ENCODE data around the gene FMN2.

Gene FMN2

GRCh38 chr1:240351690-240352089 lies 260.0 kb downstream of the FMN2 start:
- no peak for DNase-seq (ENCODE audit: low read depth in 2 of 2, low spot score in 1 of 2)

- no peak for DNase-seq (ENCODE audit: low read depth in 2 of 2, low spot score in 1 of 2)
Measured at GRCh38 chr1:240352769-240353168, 261.1 kb downstream of the FMN2 start.

GRCh38 chr1:240356568-240356967 lies 264.9 kb downstream of the FMN2 start:
- no peak for DNase-seq (ENCODE audit: low read depth in 2 of 2, low spot score in 1 of 2)

- DNase-seq (ENCODE audit: low read depth in 2 of 2, low spot score in 1 of 2): no peak
Measured at GRCh38 chr1:240362046-240362445, 270.4 kb downstream of the FMN2 start.

- no peak for DNase-seq (ENCODE audit: low read depth in 2 of 2, low spot score in 1 of 2)
Measured at GRCh38 chr1:240362826-240363225, 271.1 kb downstream of the FMN2 start.

- no peak for DNase-seq (ENCODE audit: low read depth in 2 of 2, low spot score in 1 of 2)
Measured at GRCh38 chr1:240363315-240363714, 271.6 kb downstream of the FMN2 start.

GRCh38 chr1:240363914-240364313 lies 272.2 kb downstream of the FMN2 start:
- DNase-seq (ENCODE audit: low read depth in 2 of 2, low spot score in 1 of 2): no peak

- DNase-seq (ENCODE audit: low read depth in 2 of 2, low spot score in 1 of 2): no peak
Measured at GRCh38 chr1:240366636-240367035, 275.0 kb downstream of the FMN2 start.

- DNase-seq (ENCODE audit: low read depth in 2 of 2, low spot score in 1 of 2): no peak
Measured at GRCh38 chr1:240385551-240385950, 293.9 kb downstream of the FMN2 start.

- DNase-seq (ENCODE audit: low read depth in 2 of 2, low spot score in 1 of 2): no peak
Measured at GRCh38 chr1:240385985-240386978, 294.6 kb downstream of the FMN2 start.

- no peak for DNase-seq (ENCODE audit: low read depth in 2 of 2, low spot score in 1 of 2)
Measured at GRCh38 chr1:240387051-240387450, 295.4 kb downstream of the FMN2 start.

- DNase-seq (ENCODE audit: low read depth in 2 of 2, low spot score in 1 of 2): no peak
Measured at GRCh38 chr1:240391660-240392260, 300.1 kb downstream of the FMN2 start.

GRCh38 chr1:240394353-240394752 lies 302.7 kb downstream of the FMN2 start:
- no peak for DNase-seq (ENCODE audit: low read depth in 2 of 2, low spot score in 1 of 2)

- DNase-seq (ENCODE audit: low read depth in 2 of 2, low spot score in 1 of 2): no peak
Measured at GRCh38 chr1:240395336-240395735, 303.7 kb downstream of the FMN2 start.

GRCh38 chr1:240399381-240399780 lies 307.7 kb downstream of the FMN2 start:
- DNase-seq (ENCODE audit: low read depth in 2 of 2, low spot score in 1 of 2): no peak

- DNase-seq (ENCODE audit: low read depth in 2 of 2, low spot score in 1 of 2): no peak
Measured at GRCh38 chr1:240401731-240402130, 310.0 kb downstream of the FMN2 start.

GRCh38 chr1:240402326-240402725 lies 310.6 kb downstream of the FMN2 start:
- no peak for DNase-seq (ENCODE audit: low read depth in 2 of 2, low spot score in 1 of 2)

GRCh38 chr1:240404286-240404685 lies 312.6 kb downstream of the FMN2 start:
- no peak for DNase-seq (ENCODE audit: low read depth in 2 of 2, low spot score in 1 of 2)

GRCh38 chr1:240405751-240406150 lies 314.1 kb downstream of the FMN2 start:
- DNase-seq (ENCODE audit: low read depth in 2 of 2, low spot score in 1 of 2): no peak

- DNase-seq (ENCODE audit: low read depth in 2 of 2, low spot score in 1 of 2): no peak
Measured at GRCh38 chr1:240407407-240407806, 315.7 kb downstream of the FMN2 start.

- DNase-seq (ENCODE audit: low read depth in 2 of 2, low spot score in 1 of 2): no peak
Measured at GRCh38 chr1:240409615-240410014, 317.9 kb downstream of the FMN2 start.

GRCh38 chr1:240413732-240414131 lies 322.0 kb downstream of the FMN2 start:
- no peak for DNase-seq (ENCODE audit: low read depth in 2 of 2, low spot score in 1 of 2)
